K562 (cell line): ENCODE results near the gene KLHL18.

Source experiments
- EZH2 ChIP-seq: IDR thresholded peaks from 2 replicates; pipeline ENCODE4 v1.6.1; 2012; ENCODE audit warnings: low read depth, mild to moderate bottlenecking, inconsistent platforms, low read length, borderline replicate concordance
- JUND ChIP-seq, 2 experiments: IDR thresholded peaks; 2 replicates in 1 of 2; 3 replicates in 1 of 2; pipeline ENCODE4 v1.6.1; 2011; ENCODE audit warnings: borderline replicate concordance in 2 of 2, low read depth in 2 of 2, low read length in 2 of 2, improper control_type of control experiment in 1 of 2, missing biosample characterization in 1 of 2, missing genetic modification characterization in 1 of 2, missing genetic modification reagents in 1 of 2
- NR2F6 ChIP-seq: fragments of 450-650 bp; formaldehyde crosslinking; IDR thresholded peaks from 2 replicates; pipeline ENCODE4 v1.4.0; 2020; ENCODE audit warnings: mild to moderate bottlenecking
- TF ChIP-seq, protein P1 (sequence below), 2 experiments: fragments of 450-650 bp; formaldehyde crosslinking in 1 of 2; IDR thresholded peaks; 2 replicates each; pipeline versions ENCODE4 v1.4.0 to v1.6.1; 2014 to 2020; ENCODE audit warnings: mild to moderate bottlenecking in 2 of 2, borderline replicate concordance in 1 of 2, low read depth in 1 of 2

DNA sequence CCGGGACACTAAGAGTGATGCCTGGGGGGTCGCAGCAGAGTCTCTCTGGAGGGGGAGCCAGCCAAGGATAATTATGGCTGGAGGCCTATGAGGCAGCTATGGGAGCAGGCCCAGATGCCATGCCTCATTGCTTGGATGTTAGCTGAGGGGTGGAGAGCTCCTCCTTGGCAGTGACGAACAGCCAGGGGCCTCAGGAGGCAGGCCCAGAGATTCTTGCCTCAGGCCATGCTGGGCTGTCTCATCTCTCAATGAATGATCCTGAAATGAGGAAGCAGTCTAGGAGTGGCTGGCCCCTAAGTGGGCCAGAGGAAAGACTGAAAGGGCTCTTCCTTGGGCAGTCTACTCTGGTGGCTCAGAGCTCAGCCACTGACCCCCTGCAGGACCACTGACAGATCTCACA lies 21.4 kb upstream of the KLHL18 start:
- TF ChIP-seq EZH2 (no peak), JUND (IDR thresholded peaks at IDR 0.05; ENCODE audit: borderline replicate concordance, low read depth, low read length) (no peak), JUND (tag; IDR thresholded peaks at IDR 0.05; ENCODE audit: borderline replicate concordance, low read depth, low read length) (no peak), NR2F6 (CRISPR knock-in tag) (no peak)
- TF ChIP-seq, protein P1, sequence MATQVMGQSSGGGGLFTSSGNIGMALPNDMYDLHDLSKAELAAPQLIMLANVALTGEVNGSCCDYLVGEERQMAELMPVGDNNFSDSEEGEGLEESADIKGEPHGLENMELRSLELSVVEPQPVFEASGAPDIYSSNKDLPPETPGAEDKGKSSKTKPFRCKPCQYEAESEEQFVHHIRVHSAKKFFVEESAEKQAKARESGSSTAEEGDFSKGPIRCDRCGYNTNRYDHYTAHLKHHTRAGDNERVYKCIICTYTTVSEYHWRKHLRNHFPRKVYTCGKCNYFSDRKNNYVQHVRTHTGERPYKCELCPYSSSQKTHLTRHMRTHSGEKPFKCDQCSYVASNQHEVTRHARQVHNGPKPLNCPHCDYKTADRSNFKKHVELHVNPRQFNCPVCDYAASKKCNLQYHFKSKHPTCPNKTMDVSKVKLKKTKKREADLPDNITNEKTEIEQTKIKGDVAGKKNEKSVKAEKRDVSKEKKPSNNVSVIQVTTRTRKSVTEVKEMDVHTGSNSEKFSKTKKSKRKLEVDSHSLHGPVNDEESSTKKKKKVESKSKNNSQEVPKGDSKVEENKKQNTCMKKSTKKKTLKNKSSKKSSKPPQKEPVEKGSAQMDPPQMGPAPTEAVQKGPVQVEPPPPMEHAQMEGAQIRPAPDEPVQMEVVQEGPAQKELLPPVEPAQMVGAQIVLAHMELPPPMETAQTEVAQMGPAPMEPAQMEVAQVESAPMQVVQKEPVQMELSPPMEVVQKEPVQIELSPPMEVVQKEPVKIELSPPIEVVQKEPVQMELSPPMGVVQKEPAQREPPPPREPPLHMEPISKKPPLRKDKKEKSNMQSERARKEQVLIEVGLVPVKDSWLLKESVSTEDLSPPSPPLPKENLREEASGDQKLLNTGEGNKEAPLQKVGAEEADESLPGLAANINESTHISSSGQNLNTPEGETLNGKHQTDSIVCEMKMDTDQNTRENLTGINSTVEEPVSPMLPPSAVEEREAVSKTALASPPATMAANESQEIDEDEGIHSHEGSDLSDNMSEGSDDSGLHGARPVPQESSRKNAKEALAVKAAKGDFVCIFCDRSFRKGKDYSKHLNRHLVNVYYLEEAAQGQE (IDR thresholded peaks at IDR 0.05; ENCODE audit: borderline replicate concordance), result no peak
- TF ChIP-seq, protein P1 (CRISPR knock-in tag; IDR thresholded peaks at IDR 0.05; ENCODE audit: low read depth), result no peak
